SK-N-SH treated with all-trans-retinoic acid at 6 μM for 48 hours (cell line): ENCODE results near the gene NCOA5.

Source experiments
- OSR1 ChIP-seq: fragments of 250-450 bp; sonication (Bioruptor Pico); IDR thresholded peaks from 2 replicates; pipeline ENCODE4 v1.8.0; 2022; ENCODE audit warnings: moderate library complexity, mild to moderate bottlenecking, inconsistent platforms
- TCF4 ChIP-seq: fragments of 250-450 bp; sonication (Bioruptor Pico); IDR thresholded peaks from 2 replicates; pipeline ENCODE4 v1.8.0; 2021; ENCODE audit warnings: mild to moderate bottlenecking, moderate library complexity, borderline replicate concordance
- ZFP3 ChIP-seq: fragments of 250-450 bp; sonication (Bioruptor Pico); IDR thresholded peaks from 2 replicates; pipeline ENCODE4 v1.5.0; 2020; ENCODE audit warnings: mild to moderate bottlenecking, moderate library complexity
- TF ChIP-seq, protein P1 (sequence below): fragments of 250-450 bp; sonication (Bioruptor Pico); IDR thresholded peaks from 2 replicates; pipeline ENCODE4 v1.8.0; 2020; ENCODE audit warnings: mild to moderate bottlenecking, moderate library complexity, borderline replicate concordance

DNA sequence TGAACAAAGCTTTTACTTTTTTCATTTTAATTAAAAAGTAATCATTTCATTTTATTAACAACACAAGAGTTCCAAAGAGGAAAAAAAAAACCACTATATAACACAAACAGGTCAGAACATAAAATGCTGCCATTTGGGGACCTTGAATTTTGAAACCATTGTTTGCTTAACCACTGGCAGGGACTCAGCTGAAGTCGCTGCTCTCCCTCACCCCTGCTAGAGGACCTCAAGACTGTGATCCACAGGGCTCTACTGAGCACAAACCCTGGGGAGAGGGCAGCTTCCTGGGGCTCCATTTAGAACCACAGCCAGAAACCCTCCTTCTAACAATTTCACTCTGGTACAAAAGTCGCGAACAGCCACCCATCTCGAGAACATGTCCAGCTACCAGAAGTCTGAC lies 28.8 kb downstream of the NCOA5 start:
- no peak for TF ChIP-seq ZFP3 (CRISPR knock-in tag)
- no peak for TF ChIP-seq TCF4 (CRISPR knock-in tag)
- no peak for TF ChIP-seq OSR1 (CRISPR knock-in tag)
- TF ChIP-seq, protein P1, sequence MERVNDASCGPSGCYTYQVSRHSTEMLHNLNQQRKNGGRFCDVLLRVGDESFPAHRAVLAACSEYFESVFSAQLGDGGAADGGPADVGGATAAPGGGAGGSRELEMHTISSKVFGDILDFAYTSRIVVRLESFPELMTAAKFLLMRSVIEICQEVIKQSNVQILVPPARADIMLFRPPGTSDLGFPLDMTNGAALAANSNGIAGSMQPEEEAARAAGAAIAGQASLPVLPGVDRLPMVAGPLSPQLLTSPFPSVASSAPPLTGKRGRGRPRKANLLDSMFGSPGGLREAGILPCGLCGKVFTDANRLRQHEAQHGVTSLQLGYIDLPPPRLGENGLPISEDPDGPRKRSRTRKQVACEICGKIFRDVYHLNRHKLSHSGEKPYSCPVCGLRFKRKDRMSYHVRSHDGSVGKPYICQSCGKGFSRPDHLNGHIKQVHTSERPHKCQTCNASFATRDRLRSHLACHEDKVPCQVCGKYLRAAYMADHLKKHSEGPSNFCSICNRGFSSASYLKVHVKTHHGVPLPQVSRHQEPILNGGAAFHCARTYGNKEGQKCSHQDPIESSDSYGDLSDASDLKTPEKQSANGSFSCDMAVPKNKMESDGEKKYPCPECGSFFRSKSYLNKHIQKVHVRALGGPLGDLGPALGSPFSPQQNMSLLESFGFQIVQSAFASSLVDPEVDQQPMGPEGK (CRISPR knock-in tag) = no peak
